Mesenteric fat pad (tissue), 1 donor: Measurements from ENCODE around the gene TMEM100. TPM values are rescaled to one million over a fixed set of nuclear protein-coding genes. Genes with fewer than 3 reads are reported as not detected.

ENCODE experiments used
- DNase-seq: peaks from one replicate; pipeline ENCODE4 v3.0.0-alpha.2; 2020; ENCODE audit warnings: low spot score
- total RNA-seq: library from RNA; stranded (reverse); fragmentation: NEBNext Ultra II Directional; extraction: Animal tissue kit (Norgen Biotek cat#: 25700); gene quantifications from one replicate; pipeline ENCODE4 v1.2.1, GENCODE V29; 2021
- donor health status: DM: yes; HTN: yes; CAD: no.

Gene TMEM100
- total RNA-seq, 1 donor from 2014 or later: 36.8 TPM

- no peak for DNase-seq
These were observed 22.6 kb upstream of the TMEM100 start for GRCh38 chr17:55745258-55745657.

GRCh38 chr17:55743103-55743679 is 20.5 kb upstream of the TMEM100 start:
- no peak for DNase-seq

- no peak for DNase-seq
These were observed 19.8 kb upstream of the TMEM100 start for GRCh38 chr17:55742272-55743102.

- no peak for DNase-seq
These were observed 18.7 kb upstream of the TMEM100 start for GRCh38 chr17:55741356-55741700.

- DNase-seq: no peak
These were observed 18.1 kb upstream of the TMEM100 start for GRCh38 chr17:55740511-55741355.

- no peak for DNase-seq
These were observed 15.4 kb upstream of the TMEM100 start for GRCh38 chr17:55737976-55738501.

GRCh38 chr17:55735731-55736405 is 13.2 kb upstream of the TMEM100 start:
- DNase-seq: no peak

GRCh38 chr17:55734128-55734781 is 11.6 kb upstream of the TMEM100 start:
- DNase-seq: no peak

- DNase-seq: no peak
These were observed 9.1 kb upstream of the TMEM100 start for GRCh38 chr17:55731586-55732250.

GRCh38 chr17:55730808-55731207 is 8.1 kb upstream of the TMEM100 start:
- no peak for DNase-seq

- no peak for DNase-seq
These were observed 7.7 kb upstream of the TMEM100 start for GRCh38 chr17:55730380-55730779.

- no peak for DNase-seq
These were observed 6.8 kb upstream of the TMEM100 start for GRCh38 chr17:55729484-55729883.

- DNase-seq: no peak
These were observed 6.2 kb upstream of the TMEM100 start for GRCh38 chr17:55728833-55729232.

- no peak for DNase-seq
These were observed 5.7 kb upstream of the TMEM100 start for GRCh38 chr17:55728361-55728760.

GRCh38 chr17:55727920-55728319 is 5.3 kb upstream of the TMEM100 start:
- DNase-seq: no peak

GRCh38 chr17:55727275-55727674 is 4.6 kb upstream of the TMEM100 start:
- no peak for DNase-seq

- DNase-seq: no peak
These were observed 3.8 kb upstream of the TMEM100 start for GRCh38 chr17:55726440-55726839.

- DNase-seq: no peak
These were observed 804 bp upstream of the TMEM100 start for GRCh38 chr17:55723488-55723848.

- DNase-seq: no peak
These were observed 488 bp downstream of the TMEM100 start for GRCh38 chr17:55722016-55722736.
